Body of pancreas (tissue), 4 donors: Measurements from ENCODE around the gene C20orf96.

ENCODE experiments used
- POLR2A ChIP-seq, 3 donors: fragments of 450-650 bp; IDR thresholded peaks; one replicate each; pipeline ENCODE4 v1.6.1; 2016; ENCODE audit warnings: antibody characterized with exemption in 3 of 3, mild to moderate bottlenecking in 2 of 3
- TF ChIP-seq, protein P1 (sequence below), 7 experiments: fragments of 450-650 bp in 4 of 7; fragments of 200-600 bp in 3 of 7; sonication (generic) in 3 of 7; IDR thresholded peaks; one replicate each; pipeline ENCODE4 v1.5.1; 2016 to 2019; ENCODE audit warnings: antibody characterized with exemption in 7 of 7

DNA sequence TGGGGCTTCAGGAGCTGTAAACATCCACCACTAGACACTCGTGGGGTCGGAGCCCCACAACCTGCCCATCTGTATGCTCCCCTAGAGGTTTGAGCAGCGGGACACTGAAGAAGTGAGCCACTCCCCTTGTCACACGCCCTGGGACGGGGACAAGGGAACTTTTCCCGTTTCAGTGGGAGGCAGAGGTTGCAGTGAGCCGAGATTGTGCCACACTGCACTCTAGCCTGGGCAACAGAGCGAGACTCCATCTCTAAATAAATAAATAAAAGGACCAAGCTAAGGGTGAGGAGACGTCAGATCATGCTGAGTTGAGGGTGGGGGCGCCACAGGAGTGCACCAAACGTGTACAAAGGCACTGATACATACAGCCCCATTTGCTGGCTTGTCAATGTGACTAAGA, 15.2 kb upstream of the C20orf96 start:
- TF ChIP-seq, protein P1, sequence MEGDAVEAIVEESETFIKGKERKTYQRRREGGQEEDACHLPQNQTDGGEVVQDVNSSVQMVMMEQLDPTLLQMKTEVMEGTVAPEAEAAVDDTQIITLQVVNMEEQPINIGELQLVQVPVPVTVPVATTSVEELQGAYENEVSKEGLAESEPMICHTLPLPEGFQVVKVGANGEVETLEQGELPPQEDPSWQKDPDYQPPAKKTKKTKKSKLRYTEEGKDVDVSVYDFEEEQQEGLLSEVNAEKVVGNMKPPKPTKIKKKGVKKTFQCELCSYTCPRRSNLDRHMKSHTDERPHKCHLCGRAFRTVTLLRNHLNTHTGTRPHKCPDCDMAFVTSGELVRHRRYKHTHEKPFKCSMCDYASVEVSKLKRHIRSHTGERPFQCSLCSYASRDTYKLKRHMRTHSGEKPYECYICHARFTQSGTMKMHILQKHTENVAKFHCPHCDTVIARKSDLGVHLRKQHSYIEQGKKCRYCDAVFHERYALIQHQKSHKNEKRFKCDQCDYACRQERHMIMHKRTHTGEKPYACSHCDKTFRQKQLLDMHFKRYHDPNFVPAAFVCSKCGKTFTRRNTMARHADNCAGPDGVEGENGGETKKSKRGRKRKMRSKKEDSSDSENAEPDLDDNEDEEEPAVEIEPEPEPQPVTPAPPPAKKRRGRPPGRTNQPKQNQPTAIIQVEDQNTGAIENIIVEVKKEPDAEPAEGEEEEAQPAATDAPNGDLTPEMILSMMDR (IDR thresholded peaks at IDR 0.05): no peak
- TF ChIP-seq POLR2A (IDR thresholded peaks at IDR 0.05): no peak
